Stimulated activated naive CD4-positive, alpha-beta T cell treated with Interleukin-2 at 50 U/mL for 16 hours (primary cell): ENCODE results near the gene SMARCC1.
"Not testable (repeated sequence)": the region's sequence is repeated elsewhere in the genome, so short reads cannot be mapped to it uniquely, and the experiment has no call there.

Source experiments
- DNase-seq: peaks from one replicate; lab custom pipeline; 2025; lab: John Stamatoyannopoulos, UW

SMARCC1 gene

DNA sequence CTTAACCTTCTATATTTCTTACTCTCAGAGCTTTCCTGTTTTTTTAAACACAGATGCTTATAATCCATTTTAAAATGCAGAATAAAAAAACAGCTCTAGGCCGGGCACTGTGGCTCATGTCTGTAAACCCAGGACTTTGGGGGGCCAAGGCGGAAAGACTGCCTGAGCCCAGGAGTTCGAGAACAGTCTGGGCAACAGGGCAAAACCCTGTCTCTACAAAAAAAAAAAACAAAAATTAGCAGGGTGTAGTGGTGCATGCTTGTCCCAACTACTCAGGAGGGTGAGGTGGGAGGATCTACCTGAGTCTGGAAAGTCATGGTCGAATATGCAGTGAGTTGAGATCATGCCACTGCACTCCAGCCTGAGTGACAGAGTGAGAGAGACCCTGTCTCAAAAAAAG lies 15.5 kb downstream of the SMARCC1 start:
- no peak for DNase-seq

DNA sequence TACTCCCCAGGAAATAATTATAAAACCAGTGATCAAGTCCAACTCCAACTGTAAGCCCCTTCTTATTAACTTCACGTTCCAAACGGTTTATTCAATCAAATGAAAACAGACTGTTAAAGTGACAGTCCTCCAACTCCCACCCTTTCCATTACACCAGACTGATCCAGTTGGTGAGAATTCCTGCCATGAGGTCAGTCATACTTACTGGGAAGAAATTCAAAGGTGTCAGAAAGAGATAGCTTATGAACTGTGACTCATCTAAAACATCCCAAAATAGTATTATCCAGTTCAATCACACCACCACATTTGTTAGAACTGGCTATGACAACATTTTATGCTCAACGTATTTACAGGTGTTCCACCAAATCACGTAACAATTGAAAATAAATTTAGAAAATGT lies 19.5 kb downstream of the SMARCC1 start:
- no peak for DNase-seq

DNA sequence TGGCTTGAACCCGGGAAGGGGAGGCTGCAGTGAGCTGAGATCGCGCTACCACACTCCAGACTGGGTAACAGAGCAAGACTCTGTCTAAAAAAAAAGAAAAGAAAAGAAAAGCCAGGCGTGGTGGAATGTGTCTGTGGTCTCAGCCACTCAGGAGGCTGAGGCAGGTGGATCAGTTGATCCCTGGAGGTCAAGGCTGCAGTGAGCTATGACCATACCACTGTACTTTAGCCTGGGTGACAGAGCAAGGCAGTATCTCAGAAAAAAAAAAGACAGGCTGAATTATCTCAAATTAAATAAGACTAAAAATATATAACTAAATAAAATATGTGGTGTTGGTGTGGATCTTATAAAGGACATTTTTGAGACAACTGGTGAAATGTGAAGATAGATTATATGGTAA lies 20.6 kb downstream of the SMARCC1 start:
- DNase-seq = no peak

DNA sequence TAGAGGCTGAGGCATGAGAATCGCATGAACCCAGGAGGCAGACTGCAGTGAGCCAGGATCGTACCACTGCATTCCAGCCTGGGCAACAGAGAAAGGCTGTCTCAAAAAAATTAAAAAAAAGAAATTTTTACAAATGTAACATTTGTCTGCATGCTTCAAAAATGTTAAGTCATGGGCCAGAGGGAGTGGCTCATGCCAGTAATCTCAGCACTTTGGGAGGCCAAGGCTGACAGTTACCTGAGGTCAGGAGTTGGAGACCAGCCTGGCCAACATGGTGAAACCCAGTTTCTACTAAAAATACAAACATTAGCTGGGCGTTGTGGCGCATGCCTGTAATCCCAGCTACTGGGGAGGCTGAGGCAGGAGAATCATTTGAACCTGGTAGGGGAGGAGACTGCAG lies 21.5 kb downstream of the SMARCC1 start:
- not testable (repeated sequence) for DNase-seq

DNA sequence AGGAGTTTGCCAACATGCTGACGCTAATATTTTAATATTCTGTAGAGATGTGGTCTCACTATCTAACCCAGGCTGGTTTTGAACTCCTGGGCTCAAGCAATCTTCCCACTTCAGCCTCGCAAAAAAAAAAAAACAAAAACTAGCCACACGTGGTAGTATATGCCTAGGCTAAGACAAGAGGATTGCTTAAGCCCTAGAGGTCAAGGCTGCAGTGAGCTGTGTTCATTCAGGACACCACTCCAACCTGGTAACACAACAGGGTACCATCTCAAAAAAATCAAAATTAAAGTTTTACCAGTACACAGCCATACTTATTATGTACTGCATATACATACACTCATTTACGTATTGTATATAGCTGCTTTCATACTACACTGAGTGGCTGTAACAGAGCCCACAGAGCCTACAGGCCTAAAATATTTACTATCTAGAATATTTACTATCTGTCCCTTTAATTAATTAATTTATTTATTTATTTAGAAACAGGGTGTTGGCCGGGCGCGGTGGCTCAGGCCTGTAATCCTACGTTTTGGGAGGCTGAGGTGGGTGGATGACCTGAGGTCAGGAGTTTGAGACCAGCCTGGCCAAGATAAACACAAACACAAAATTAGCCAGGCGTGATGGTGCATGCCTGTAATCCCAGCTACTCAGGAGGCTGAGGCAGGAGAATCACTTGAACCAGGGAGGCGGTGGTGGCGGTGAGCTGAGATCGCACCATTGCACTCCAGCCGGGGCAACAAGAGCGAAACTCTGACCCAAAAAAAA lies 23.2 kb downstream of the SMARCC1 start:
- no peak for DNase-seq

DNA sequence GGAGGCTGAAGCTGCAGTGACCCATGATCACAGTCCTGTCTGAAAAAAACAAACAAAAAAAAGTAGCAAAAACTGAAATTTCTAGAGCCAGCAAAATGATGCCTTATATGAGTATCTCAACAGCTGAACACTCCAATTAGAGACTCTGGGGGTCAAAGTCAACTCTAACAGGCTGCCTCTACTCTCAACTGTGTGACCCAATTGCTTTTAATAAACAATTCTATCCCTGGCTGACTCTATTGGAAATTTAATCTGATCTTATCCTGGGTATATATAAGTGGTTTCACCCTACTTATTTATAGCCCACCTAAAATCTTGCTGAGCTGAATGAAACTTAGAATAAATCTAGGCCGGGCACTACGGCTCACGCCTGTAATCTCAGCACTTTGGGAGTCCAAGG lies 29.0 kb downstream of the SMARCC1 start:
- no peak for DNase-seq

DNA sequence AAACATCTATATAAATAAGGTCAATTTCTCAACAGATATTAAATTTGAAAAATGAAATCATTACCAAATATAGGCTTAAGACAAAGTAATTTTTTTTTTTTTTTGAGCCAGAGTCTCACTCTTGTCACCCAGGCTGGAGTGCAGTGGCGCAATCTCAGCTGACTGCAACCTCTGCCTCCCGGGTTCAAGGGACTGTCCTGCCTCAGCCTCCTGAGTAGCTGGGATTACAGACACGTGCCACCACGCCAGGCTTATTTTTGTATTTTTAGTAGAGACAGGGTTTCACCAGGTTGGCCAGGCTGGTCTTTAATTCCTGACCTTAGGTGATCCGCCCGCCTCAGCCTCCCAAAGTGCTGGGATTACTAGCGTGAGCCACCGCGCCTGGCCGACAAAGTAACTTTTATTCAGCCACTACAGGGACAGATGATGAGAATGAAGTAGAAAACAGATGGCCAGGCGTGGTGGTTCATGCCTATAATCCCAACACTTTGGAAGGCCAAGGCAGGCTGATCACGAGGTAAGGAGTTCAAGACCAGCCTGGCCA lies 30.8 kb downstream of the SMARCC1 start:
- DNase-seq = not testable (repeated sequence)

DNA sequence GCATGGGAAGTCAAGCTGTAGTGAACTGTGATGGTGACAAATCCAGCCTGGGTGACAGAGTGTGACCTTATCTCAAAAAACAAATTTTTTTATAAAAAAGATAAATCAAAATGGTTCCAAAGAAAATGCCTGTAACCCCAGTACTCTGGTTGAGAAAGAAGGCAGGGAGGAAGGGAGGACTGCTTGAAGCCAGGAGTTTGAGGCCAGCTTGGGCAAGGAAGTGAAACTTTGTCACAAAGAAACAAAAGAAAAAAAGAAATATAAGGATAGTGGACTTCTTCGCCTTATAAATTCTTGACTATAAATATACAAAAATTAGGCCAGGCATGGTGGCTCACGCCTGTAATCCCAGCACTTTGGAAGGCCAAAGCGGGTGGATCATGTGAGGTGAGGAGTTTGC lies 34.1 kb downstream of the SMARCC1 start:
- no peak for DNase-seq

DNA sequence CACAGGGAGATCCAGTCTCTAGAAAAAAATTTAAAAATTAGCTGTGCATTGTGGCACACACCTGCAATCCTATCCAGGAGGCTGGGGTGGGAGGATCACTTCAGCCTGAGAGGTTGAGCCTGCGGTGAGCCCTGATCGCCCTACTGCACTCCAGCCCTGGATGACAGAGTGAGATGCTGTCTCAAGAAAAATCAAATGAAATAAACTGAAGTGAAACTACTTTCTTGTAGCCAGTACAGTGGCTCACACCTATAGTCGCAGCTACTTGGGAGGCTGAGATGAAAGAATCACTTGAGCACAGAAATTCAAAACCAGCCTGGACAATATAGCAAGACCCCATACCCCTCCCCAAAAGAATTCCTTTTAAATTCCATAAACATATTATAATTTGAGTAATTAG lies 35.4 kb downstream of the SMARCC1 start:
- DNase-seq = no peak

DNA sequence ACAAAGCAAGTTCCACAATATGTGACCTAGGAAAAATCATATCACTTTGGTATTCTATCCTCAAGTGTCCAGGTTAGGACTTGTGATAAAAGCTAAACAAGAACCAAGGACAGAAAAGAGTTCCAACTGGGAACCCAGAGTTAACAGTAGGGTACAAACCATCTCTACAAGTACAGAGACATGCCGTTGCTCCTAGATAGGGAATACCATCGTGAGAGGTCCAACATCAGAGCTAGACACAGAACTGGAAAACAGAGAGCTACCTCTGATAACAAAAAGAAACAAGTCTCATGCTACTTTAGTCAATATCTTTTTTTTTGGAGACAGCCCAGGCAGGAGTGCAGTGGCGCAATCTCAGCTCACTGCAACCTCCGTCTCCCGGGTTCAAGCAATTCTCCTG lies 37.8 kb downstream of the SMARCC1 start:
- no peak for DNase-seq

DNA sequence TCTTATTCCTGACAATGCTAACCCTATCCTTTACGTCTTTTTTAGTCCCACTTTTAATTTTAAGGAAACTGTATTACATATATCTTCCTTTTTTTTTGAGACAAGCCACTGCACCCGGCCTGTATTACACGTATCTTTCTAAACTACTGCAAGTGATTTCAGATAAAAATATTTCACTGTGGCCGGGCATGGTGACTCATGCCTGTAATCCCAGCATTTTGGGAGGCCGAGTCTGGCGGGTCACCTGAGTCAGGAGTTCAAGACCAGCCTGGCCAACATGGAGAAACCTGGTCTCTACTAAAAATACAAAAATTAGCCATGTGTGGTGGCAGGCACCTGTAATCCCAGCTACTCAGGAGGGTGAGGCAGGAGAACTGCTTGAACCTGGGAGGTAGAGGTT lies 38.3 kb downstream of the SMARCC1 start:
- DNase-seq = not testable (repeated sequence)

DNA sequence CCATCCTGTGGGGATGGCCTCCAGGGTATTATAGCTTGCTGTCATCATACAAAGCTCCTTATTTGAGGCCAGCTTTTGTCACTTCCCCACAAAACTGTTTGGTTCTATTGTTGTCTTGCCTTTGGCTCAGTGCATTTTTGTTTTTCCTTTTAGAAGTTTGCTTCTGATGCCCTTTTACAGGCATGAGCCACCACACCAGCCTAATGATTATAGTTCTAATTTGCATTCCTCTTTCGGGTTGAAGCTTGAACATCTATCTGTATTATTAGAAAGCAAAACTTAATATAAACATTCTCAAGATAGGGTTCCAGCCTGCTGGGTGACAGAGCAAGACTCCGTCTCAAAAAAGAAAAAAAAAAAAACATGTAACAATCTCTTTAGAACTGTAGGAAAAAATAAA lies 39.8 kb downstream of the SMARCC1 start:
- no peak for DNase-seq

DNA sequence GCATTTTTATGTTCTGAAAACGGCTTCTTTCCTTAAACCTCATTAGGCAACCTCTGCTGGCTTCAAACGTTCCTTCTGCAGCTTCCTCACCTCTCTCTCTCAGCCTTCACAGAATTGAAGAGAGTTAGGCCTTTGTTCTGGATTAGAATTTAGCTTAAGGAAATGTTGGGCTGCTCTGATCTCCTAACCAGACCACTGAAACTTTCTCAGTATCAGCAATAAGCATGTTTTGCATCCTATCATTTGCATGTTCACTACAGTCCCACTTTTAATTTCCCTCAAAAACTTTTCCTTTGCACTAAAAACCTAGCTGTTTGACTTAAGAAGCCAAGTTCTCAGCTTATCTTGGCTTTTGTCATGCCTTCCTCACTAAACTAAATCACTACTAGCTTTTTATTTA lies 49.5 kb downstream of the SMARCC1 start:
- DNase-seq = no peak

DNA sequence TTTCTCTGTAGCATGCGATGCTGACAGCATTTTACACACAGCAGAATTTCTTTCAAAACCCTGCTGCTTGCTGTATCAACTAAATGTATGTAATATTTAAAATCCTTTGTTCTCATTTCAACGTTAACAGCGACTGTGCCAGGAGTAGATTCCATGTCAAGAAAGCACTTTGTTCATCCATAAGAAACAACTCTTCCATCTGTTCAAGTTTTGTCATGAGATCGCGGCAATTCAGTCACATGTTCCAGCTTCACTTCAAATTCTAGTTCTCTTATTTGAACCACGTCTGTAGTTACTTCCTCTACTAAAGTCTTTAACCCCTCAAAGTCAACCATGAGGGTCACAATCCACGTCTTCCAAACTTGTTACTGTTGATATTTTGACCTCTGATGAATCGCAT lies 50.6 kb downstream of the SMARCC1 start:
- no peak for DNase-seq

DNA sequence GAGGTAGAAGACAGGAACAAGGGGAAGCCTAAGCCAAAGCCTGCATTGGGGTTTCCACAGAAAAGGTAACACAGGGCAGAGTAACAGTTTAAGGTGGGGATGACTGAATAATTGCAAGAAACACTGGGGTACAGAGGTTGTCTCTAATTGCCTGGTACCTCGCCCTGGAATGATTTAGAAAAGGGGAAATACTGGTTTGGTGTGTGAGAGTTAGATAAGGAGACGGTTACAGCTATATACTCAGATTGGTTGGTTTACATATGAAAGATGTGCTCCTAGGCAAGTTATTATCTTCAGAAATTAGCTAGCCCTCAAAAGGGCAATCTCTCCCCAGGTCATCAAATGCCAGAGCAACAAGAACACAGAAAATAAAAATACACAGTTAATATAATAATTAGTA lies 58.8 kb downstream of the SMARCC1 start:
- no peak for DNase-seq

DNA sequence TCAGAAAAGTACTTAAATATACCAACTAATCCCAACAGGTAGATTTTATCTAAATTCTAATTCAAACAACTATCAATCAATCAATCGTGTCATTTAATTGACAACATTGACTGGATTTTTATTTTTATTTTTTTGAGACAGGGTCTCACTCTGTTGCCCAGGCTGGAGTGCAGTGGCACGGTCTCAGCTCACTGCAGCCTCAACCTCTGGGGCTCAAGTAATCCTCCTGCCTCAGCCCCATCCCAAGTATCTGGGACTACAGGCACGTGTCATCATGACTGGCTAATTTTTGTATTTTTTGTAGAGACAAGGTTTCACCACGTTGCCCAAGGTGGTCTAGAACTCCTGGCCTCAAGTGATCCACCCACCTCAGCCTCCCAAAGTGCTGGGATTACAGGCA lies 64.2 kb downstream of the SMARCC1 start:
- DNase-seq = not testable (repeated sequence)

DNA sequence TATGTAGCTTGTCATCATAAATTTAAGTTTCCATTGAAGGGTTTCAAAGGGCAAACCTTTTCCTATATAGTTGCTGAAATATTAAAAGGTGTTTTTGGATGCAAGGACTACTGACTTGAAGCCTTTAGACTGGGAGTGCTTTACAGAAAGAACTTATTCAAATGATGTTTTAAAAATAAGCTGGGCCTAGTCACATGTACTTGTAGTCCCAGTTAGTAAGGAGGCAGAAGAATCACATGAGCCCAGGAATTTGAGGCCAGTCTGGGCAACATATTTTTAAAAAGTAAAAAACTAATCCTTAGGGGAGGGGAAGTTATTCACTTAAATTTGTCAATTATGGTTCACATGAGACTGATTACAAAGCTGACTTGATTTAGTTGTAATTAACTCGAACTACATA lies 65.0 kb downstream of the SMARCC1 start:
- DNase-seq = no peak

DNA sequence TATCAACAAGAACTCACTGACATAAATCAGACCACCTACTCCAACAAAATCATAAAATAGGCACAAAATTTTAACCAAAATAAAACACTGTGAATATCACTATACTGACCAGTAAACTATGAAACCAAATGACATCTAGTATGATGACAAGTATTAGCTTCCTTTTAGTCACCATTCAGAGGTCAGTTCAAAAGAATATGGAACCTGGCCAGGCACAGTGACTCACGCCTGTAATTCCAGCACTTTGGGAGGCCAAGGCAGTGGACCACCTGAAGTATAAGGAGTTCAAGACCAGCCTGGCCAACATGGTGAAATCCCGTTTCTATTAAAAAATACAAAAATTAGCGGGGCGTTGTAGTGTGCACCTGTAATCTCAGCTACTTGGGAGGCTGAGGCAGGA lies 65.8 kb downstream of the SMARCC1 start:
- no peak for DNase-seq

DNA sequence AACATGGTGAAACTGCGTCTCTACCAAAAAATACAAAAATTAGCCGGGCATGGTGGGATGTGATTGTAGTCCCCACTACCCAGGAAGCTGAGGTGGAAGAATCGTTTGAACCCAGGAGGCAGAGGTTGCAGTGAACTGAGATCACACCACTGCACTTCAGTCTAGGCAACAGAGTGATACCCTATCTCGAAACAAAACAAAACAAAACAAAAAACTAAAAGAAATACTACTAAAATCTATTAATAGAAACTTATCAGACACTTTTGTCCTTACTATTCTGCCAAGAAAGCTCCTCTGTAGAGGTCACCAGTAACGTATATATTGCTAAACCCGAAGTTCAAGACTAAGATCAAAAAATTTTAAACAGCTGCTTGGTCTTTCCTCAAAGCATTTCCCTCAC lies 67.1 kb downstream of the SMARCC1 start:
- no peak for DNase-seq

DNA sequence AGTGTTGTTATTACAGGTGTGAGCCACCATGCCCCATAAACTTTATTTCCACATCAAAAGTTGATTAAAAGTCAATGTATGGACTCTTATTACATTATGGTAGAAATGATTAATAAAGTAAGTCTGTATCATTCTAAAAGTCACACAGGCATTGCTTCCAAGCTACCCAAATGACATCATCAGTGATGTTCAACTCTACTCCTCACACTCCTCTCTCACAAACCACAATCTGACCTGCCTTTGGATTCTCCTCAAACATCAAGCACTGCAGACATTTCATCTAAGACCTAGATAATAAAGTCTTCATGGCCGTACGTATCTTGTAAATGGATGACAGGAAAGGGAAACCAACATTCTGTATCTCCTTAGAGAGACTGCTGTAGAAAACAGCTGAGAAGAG lies 68.0 kb downstream of the SMARCC1 start:
- no peak for DNase-seq

DNA sequence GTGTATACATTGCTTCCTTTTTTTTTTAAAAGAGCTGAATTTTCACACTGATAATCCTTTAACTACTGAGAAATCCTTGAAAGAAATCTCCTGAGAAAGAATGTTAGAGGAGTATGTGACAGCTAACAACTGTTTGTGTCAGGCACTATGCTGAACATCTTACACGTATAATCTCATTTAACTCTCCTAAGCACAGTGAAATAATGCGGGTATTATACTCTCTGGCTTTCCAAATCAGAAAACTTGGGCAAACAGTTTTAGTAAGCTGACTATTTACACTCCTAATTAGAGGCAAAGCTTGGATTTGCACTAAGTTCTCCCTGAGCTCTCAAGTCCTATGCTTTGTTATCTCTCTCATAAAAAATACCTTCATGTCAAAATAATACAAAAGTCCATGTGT lies 69.3 kb downstream of the SMARCC1 start:
- DNase-seq = no peak

DNA sequence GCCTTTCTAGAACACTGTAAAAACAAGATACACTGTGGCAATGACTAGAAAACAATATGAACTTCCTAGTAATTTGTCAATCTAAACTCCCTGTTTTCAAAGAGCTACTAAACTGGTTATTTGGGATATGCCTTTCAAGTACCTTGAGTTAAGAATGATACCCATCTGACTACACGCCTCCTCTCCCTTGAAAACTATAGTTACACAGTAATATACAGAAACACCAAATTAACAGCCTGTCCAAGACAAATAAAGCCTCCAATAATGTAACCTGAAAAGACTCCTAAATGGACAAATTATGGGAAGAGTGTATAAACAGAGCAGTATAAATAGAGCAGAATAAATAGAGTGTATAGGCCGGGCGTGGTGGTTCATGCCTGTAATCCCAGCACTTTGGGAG lies 70.1 kb downstream of the SMARCC1 start:
- no peak for DNase-seq

DNA sequence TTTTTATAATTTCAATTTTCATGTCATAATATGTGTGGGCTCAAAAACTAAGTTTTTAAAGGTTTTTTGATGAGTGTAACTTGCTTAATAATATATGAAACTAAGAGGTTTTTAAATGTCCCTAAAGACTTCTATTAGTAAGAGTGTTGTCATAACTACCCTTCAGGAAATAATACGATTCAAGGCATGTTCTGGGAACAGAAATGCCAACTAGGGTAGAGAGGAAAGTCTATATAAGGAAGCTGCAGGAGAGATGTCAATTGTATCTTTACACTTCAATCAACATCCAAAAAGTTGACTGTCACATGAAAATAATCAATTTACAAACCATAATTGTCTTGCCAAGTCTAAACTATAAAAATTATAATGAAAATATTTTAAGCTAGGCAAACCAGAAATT lies 76.3 kb downstream of the SMARCC1 start:
- DNase-seq = no peak

DNA sequence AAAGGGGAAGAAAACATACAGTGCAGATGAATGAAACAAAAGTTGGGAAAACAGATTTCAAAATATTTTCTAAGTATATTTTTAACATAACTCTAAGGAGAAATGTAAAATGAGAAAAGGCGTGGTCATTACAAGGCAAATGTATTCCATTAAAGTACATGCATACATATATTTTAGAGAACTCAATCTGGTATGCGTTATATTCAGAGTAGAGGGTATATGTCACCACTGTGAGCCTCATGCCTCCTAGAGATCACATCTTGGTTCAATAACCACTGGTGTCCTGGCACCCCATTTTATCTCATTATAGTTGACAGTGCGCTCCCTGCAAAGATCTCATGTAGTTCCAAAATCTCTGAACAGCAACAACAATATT lies 77.5 kb downstream of the SMARCC1 start:
- DNase-seq = no peak
